HuH-7 (cell line): Measurements from ENCODE around the gene PLEKHS1.
"Not testable (repeated sequence)": the region's sequence is repeated elsewhere in the genome, so short reads cannot be mapped to it uniquely, and the experiment has no call there.

Experiments used
- DNase-seq: peaks from one replicate; pipeline ENCODE4 v3.0.0; 2011; ENCODE audit warnings: low spot score

The PLEKHS1 gene

GRCh38 chr10:113740850-113741249, 10.6 kb upstream of the PLEKHS1 start:
- DNase-seq: no peak

GRCh38 chr10:113742466-113742865, 9.0 kb upstream of the PLEKHS1 start:
- DNase-seq: no peak

GRCh38 chr10:113743594-113743993, 7.9 kb upstream of the PLEKHS1 start:
- no peak for DNase-seq

GRCh38 chr10:113745374-113745773, 6.1 kb upstream of the PLEKHS1 start:
- DNase-seq: no peak

- peak; percentile 52 for DNase-seq
These were observed 5.1 kb upstream of the PLEKHS1 start for GRCh38 chr10:113746217-113746957.

GRCh38 chr10:113752553-113752952, 1.1 kb downstream of the PLEKHS1 start:
- no peak for DNase-seq

- DNase-seq: no peak
These were observed 1.7 kb downstream of the PLEKHS1 start for GRCh38 chr10:113753020-113753692.

- DNase-seq: no peak
These were observed 2.6 kb downstream of the PLEKHS1 start for GRCh38 chr10:113754125-113754524.

- DNase-seq: no peak
These were observed 3.3 kb downstream of the PLEKHS1 start for GRCh38 chr10:113754768-113755167.

- no peak for DNase-seq
These were observed 5.6 kb downstream of the PLEKHS1 start for GRCh38 chr10:113756940-113757543.

GRCh38 chr10:113762083-113762482, 10.6 kb downstream of the PLEKHS1 start:
- no peak for DNase-seq

GRCh38 chr10:113764582-113764981, 13.1 kb downstream of the PLEKHS1 start:
- DNase-seq: no peak

GRCh38 chr10:113765910-113766309, 14.4 kb downstream of the PLEKHS1 start:
- DNase-seq: no peak

- no peak for DNase-seq
These were observed 15.7 kb downstream of the PLEKHS1 start for GRCh38 chr10:113767222-113767621.

- no peak for DNase-seq
These were observed 18.9 kb downstream of the PLEKHS1 start for GRCh38 chr10:113770346-113770745.

GRCh38 chr10:113771131-113771530, 19.6 kb downstream of the PLEKHS1 start:
- not testable (repeated sequence) for DNase-seq

- no peak for DNase-seq
These were observed 24.3 kb downstream of the PLEKHS1 start for GRCh38 chr10:113775686-113776294.

GRCh38 chr10:113776553-113776952, 25.1 kb downstream of the PLEKHS1 start:
- DNase-seq: no peak

GRCh38 chr10:113780681-113781250, 29.3 kb downstream of the PLEKHS1 start:
- DNase-seq: peak; percentile 15

- DNase-seq: no peak
These were observed 30.9 kb downstream of the PLEKHS1 start for GRCh38 chr10:113782367-113782766.

GRCh38 chr10:113782986-113783704, 31.7 kb downstream of the PLEKHS1 start:
- DNase-seq: no peak

GRCh38 chr10:113788604-113789083, 37.2 kb downstream of the PLEKHS1 start:
- DNase-seq: no peak
